NK-92 treated with Interleukin-12 subunit alpha and Interleukin-12 subunit beta, amount 100 ng/mL, for 24 hours (cell line): Measurements from ENCODE around the gene URI1.

Experiments used
- DNase-seq: peaks from one replicate; lab custom pipeline; 2025; lab: John Stamatoyannopoulos, UW

The URI1 gene

DNA sequence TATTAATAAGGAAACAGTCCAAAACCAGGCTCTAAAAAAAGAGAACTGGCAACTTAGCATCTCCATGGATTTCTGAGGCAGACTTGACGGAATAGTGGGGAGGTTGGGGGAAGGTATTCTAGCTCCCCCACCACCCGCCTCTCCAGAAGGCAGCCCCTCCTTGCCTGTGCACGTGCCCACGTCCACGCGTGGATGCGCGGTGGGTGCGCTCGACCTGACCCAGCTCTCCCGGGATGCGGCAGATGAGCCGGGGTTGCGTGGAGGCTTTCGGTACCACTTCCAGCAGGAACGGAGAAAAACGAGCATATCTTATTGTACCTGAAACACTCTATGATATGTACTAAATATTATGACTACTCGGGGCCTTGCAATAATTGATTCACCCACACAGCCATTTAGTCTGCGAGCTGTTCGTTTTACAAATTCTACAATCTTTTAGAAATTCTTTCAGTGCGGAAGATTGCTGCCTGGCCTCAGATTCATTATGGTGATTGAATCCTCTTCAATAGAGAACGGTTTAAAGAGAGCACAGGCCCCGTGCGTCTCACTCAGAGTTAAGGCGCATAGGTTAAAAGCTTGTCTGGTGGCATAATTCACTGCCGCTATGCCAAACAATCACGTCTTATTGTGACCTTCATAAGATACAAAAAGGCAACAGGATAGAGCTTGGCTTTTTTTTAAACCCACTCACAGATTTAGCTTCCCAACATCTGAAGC lies 117.9 kb downstream of the URI1 start:
- no peak for DNase-seq

- no peak for DNase-seq
These were observed 118.6 kb downstream of the URI1 start for GRCh38 chr19:30060531-30061222.

- DNase-seq, result no peak
These were observed 119.4 kb downstream of the URI1 start for GRCh38 chr19:30061223-30062064.

DNA sequence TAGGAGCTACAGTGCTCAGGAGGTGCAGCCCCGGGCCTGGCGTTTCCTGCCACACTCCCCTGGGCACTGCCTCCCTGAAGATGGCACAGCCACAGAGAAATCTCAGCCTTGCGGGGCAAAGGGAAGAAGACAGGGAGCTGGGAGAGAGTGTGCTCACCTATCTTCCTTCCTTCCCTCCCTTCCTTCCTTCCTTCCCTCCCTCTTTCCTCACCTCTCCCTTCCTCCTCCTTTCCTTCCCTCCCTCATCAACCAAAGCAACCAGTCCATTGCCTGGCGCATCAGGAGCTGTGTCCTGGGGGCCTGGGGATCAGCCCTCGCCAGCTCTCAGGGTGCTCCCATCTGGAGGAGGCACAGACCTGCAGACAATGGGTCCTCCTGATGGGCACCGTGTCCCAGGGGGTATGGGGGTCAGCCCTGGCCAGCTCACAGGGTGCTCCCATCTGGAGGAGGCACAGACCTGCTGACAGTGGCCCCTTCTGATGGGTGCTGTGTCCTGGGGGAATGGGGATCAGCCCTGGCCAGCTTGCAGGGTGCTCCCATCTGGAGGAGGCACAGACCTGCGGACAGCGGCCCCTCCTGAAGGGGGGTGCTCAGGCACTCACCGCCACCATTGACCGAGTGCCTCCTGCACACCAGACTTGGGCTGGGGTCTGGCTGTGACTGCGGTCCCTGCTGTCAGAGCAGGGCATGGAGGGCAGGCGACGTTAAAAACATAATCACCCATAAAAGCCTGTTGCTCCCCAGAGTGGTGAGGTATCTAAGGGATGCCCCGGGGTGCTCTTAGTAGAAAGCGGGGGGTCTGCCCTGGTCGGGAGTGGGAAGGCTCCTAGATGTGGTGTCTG lies 120.2 kb downstream of the URI1 start:
- DNase-seq, result no peak

DNA sequence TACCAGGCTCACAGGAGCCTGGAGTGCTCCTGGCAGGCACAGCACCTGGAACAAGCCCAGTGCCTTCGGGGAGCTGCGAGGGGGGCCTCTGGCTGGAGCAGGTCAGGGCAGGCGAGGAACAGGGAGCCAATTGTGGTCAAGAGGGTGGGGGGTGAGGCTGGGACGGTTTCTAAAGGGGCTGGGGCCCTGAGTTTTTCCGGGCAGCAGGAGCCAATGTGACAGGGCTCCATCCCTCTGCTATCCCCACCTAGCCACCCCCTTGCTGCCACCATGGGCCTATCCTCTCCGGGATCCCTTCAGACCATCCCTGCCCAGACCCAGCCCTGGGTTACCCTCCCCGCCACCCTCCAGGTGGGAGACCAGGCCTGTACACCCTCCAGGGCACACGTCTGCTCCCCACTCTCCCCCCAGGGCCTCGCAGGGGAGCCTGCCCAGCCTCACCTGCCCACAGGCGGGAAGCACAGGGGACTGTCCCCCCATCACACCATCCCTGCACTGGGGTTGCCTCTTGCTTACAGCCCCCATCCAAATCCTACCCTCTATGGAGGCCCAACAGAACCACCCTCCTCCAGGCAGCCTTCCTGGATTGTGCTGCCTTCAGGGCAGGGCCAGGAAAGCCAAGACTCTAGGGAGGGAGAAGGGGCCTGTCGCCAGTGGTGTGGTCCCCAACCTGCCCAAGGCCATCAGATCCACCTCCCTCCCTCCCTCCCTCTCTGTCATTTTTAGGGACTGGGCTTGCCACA lies 121.0 kb downstream of the URI1 start:
- no peak for DNase-seq

DNA sequence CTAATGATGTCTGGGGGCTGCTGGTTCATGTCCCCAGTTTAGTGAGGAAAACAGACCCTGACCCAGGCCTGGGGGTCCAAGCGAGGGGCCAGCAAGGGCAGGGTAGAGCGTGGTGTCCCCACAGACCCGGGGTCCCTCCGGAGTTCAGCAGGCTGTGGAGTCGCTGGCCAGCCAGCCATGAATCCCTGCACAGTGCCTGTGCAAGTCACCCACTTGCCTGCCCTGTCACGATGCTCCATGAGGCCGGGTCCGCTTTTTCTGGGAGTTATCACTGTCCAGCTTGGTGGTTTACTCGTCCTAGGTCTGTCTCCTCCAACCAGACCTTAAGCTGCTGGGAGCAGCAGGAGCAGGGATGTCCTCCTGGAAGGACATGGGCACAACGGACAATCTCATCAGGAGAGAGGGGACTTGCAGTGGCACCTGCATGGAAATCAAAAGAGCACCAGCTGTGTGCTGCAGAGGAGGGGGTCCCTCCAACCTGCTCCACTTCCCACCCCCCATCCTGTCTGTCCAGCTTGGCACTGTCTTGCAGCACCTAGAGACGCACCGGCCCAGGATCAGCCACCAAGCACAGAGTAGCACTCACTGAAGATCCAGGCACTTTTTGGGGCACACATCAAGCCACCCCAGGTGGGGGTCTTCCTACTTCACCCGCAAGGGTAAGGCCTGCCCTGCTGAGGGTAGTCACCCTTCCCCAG lies 121.8 kb downstream of the URI1 start:
- no peak for DNase-seq

GRCh38 chr19:30064348-30064699 lies 122.3 kb downstream of the URI1 start:
- no peak for DNase-seq

- DNase-seq, result no peak
These were observed 122.9 kb downstream of the URI1 start for GRCh38 chr19:30064771-30065494.

DNA sequence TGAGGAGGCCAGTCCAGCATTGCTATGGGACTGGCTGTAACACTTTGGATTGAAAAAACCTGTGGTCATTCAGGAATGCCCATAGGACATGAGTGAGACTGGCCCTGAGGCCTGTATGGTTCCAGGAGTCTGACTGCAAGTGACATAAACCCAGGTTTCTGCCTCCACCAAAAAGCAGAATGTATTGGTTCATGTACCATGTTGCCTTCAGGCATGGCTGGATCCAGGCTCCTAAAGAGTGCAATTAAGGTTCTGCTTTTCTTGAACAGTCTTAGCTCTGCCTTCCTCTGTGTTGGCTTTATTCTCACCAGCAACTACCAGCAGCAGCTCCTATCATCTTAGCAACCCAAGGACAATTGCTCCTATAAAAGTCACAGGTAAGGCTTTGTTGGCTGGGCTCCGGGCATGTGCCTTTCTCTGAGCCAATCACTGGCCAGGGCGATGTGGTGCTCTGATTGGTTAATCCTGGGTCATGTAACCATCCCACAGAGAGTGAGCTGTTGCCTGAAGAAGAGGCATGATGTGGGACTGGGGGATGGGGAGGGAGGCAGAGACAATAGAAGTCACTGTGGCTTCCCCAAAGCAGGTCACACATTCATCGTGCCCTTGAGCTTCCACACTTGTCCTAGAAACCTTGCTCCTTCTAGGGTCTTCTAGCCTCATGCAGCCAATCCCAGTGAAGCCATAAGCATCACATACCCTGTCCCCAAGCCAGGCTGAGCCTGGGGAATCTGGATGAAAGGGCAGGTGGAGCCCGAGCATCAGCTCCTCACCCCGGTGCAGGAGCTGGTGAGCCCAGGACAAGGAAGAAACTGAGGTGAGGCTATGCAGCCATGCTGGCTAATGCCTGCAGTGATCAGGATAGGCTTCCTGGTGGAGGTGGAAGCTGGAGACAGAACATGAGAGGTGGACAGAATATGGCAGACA lies 123.9 kb downstream of the URI1 start:
- no peak for DNase-seq
